GM21515 (cell line): ENCODE data around the gene DNAJC3.
"Not testable (repeated sequence)": the region's sequence is repeated elsewhere in the genome, so short reads cannot be mapped to it uniquely, and the experiment has no call there.

ENCODE experiments used
- ATAC-seq: cut with Tn5 transposase; IDR thresholded peaks from one replicate; pipeline ENCODE4 v1.9.1; 2021; ENCODE audit not compliant: unreplicated experiment

The DNAJC3 gene

DNA sequence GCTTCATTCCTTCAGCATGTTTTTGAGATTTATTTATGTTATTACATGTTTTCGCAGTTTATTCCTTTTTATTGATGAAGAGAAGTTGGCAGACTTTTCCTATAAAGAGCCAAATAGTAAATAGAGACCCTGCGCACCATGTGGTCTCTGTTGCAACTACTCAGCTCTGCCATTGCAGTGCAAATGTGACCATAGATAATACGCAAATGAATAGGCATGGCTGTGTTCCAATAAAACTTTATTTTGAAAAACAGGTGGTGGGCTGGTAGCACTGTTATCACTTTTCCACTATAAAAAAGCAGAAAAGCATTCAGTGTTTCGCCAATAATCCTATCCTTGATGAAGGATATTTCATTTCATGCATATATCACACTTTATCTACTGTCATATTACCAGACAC is 95.0 kb downstream of the DNAJC3 start:
- ATAC-seq = no peak

DNA sequence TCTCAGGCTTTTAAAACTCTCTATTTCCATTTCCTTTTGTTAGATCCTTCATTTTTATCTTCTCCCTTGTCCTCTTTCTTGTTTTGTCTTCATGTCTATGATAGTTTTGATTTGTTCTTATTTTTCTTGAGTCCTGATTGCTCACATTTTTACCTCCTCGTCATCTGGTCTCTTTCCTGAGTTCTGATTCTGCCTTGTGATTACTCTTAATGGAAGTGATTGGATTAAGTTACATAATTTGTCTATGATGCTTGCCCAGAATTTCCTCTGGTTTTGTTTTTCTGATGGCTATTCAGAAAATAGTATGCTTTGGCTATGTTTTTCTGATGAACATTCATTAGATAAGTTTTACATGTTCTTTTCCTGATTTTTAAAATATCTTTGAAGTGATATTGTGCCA is 102.6 kb downstream of the DNAJC3 start:
- no peak for ATAC-seq

DNA sequence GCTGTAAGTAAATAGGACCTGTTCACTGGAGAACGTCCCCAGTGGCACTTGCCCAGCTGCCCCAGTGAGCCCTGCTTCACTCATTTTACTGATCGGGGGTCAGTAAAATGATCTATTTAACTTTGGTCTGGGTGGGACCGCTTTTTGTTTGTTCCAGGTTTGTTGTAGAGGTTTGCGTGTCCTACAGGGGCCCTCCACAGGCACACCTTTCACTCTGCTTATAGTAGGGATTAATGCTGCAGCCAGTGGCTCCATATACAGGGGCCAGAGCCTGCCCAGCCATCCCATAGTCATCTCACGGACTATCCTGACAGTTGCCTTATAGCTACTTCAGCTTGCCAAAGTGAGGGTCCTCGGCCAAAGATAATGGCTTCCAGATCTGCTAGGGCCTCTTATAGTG is 104.1 kb downstream of the DNAJC3 start:
- ATAC-seq = no peak

GRCh38 chr13:95781940-95782339 is 105.0 kb downstream of the DNAJC3 start:
- not testable (repeated sequence) for ATAC-seq

GRCh38 chr13:95783747-95784146 is 106.8 kb downstream of the DNAJC3 start:
- no peak for ATAC-seq

- no peak for ATAC-seq
These were observed 107.4 kb downstream of the DNAJC3 start for GRCh38 chr13:95784161-95784899.

DNA sequence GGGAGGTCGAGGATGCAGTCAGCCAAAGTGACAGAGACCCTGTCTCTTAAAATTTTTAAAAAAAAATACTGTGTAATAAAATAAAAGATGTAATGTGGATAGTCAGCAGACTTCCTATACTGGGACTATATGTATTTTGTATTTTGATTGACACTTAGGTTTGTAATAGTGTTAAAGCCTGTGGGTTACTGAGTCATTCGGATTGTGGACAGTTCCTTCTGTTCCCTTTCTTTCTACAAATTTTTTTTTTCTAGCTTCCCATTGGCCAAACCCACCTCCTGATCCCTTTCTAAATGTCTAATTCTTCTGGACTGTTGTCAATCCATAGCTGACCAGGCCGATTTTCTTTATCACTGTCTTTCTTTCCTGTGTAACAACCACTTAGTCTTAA is 108.0 kb downstream of the DNAJC3 start:
- ATAC-seq = no peak

DNA sequence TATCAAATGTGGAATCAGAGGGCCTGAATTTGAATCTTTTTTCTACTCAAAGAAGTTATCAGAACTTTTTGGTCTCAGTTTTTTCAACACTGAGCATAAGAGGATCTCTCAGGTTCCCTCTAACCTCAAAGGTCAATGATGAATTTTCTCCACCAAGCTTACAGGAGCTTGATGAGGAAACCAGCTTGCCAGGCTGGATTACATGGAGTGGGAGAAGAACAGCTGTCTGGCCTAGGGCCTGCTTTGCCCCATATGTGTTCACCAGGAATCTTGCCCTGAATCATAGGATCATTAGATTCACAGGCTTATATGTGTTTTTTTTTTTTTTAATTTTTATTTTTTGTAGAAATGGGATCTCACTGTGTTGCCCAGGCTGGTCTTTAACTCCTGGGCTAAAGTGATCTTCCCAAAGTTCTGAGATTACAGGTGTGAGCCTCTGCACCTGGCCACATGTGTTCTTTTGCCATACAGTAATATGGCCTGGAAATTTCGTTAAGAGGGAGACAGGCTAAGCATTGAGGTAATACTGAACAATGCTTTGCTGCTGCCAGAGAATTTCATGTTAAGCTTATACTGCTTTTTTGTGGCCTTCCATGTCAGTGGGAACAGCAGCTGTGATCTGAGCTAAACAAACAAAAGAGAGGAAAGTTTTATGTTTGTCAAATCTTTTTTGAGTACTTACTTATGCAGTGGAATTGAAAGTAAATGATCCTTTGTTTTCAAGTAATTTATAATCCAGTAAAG is 110.6 kb downstream of the DNAJC3 start:
- ATAC-seq = no peak

DNA sequence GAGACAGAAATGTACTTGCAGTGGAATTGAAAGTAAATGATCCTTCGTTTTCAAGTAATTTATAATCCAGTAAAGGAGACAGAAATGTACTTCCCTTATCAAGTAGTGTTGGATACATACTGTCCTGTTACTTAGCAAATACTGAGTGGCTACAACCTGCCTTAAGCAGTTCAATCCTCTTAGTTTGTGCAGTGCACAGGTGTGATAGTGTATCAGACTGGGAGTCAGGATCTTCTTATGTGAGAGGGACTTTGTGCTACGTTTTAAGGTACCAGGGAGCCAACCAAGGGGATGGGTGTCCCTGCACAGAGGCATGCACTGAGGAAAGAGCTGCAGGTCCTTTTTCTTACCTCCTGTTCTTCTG is 111.1 kb downstream of the DNAJC3 start:
- no peak for ATAC-seq

DNA sequence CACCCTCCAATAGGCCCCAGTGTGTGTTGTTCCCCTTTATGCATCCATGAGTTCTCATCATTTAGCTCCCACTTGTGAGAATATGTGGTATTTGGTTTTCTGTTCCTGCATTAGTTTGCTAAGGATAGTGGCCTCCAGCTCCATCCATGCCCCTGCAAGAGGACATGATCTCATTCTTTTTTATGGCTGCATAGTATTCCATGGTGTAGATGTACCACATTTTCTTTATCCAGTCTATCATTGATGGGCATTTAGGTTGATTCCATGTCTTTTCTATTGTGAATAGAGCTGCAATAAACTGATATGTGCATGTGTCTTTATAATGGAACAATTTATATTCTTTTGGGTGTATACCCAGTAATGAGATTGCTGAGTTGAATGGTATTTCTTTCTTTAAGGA is 112.4 kb downstream of the DNAJC3 start:
- ATAC-seq = not testable (repeated sequence)

DNA sequence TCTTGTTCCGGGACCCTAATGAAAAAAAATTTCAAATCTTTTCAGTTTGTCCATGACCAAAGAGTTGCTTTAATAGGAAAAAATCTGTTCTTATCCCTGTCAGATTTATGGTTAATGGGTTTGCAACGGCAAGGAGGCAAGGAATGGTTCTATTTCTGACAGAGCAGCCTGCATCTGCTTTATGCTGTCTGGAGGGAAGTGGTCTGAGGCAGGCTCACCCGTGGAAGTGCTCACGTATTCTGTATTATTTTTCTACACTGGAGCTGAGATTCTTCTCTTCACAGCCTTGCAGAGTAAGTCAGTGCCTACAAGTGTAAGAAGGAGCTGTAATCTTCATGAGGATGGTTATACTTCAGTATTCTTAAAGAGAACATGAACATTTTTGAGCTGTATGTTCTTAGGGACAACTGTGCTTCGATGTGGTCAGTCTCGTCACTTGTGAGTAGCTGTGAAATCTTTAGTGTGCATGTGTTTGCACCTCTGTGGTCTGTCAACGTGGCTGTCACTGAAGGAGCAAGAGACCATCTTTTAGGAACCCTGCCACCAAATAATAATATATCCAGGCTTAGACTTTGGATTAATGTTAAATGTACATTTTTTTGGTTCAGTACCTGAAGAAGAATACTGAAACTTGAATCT is 114.3 kb downstream of the DNAJC3 start:
- no peak for ATAC-seq

DNA sequence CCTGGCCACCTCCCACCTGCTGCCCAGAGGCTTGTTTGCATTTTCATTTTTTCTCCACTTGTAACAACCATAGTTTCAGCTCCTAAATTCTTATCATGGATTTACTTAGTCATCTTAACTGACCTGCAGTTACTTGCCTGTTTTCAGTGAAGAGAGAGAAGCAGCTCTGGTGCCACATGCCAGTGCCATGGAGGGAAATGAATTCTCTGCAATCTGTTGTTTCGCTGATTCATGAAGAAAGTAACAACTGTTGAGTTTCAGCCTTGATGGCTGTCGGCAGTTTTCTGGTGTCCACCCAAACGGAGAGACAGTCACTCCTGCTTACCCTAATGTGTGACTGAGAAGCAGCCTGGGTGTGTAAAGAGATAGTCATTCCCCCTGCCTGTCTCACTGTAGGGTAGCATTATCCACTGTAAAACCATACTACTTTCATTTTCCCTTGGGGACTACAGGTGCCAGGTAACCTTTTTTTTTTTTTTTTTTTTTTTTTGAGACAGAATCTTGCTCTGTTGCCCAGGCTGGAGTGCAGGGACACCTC is 116.1 kb downstream of the DNAJC3 start:
- no peak for ATAC-seq

DNA sequence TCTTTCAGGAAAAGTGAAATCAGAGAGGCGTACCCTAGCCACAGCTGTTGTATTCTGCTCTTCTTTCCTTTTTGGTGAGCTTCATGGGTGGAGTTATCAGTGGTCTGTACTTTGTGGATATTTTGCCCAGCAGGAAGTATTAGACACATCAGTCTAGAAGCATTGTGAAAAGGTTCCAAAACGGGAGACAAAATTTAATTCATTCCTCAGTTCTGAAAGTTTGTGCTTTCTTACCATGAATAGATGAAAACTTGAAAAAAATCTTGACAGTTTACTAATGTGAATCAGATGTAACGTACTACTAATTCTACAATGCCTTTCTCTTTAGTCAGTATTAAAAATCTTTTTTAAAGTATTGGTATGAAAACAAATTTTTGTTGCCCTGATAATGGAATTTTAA is 116.8 kb downstream of the DNAJC3 start:
- no peak for ATAC-seq

- ATAC-seq = no peak
These were observed 120.1 kb downstream of the DNAJC3 start for GRCh38 chr13:95797016-95797415.

DNA sequence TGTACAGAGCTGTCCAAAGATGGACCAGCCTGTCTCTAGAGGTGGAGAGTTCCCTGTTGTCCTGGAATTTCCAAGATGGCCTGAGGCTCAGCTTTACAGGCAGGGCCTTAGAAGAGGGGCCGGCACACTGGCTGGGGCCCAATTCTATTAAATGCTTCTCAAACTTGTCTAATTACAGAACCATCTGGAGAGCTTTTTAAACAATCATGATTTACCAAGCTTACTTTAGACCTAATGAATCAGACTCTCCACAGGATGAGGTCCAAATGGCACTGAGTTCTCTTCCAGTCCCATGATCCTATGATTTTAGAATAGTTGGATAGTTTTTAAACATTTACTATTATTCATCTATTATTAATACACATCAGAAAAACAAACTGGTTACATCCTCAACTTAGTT is 123.5 kb downstream of the DNAJC3 start:
- ATAC-seq = no peak

- no peak for ATAC-seq
These were observed 124.9 kb downstream of the DNAJC3 start for GRCh38 chr13:95801825-95802224.

DNA sequence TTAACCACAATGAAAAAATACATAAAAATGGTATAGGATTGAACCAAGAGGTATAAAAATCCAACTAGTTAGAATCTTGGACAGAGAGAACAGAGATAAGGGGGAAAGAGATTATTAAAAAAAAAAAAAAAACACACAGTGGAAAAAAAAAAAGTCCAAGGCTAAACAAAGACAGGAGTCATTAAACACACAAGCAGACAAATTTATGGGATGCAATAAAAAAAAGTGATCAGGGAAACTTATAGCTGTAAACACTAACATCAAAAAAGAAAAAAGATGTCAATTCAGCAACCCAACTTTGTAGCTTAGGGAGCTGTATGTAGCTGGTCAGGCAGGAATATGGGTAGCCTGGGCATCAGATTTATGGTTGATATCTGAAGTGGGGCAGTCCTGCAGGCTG is 129.0 kb downstream of the DNAJC3 start:
- ATAC-seq = no peak

GRCh38 chr13:95809429-95809828 is 132.5 kb downstream of the DNAJC3 start:
- ATAC-seq = no peak

DNA sequence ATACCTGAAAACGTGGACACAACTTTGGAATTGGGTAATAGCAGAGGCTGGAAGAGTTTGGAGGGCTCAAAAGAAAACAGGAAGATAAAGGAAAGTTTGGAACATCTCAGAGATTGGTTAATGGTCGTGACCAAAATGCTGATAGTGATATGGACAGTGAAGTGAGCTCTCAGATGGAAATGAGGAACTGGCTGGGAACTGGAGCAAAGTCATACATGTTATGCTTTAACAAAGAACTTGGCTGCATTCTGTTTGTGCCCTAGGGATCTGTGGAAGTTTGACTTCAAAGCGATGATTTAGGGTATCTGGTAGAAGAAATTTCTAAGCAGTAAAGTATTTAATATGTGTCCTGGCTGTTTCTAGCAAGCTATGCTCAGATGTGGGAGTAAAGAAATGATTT is 136.2 kb downstream of the DNAJC3 start:
- no peak for ATAC-seq

GRCh38 chr13:95814495-95814894 is 137.6 kb downstream of the DNAJC3 start:
- no peak for ATAC-seq

DNA sequence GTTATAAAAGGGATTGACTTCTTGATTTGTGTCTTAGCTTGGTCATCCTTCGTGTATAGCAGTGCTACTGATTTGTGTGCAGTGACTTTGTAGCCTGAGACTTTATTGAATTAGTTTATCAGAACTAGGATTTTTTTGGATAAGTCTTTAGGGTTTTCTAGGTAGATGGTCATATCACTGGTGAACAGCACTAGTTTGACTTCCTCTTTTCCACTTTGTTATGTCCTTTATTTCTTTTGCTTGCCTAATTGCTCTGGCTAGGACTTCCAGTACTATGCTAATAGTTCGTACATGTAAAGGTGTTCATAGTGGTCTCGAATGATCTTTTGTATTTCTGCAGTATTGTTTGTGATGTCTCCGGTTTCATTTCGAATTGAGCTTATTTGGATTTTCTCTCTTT is 145.4 kb downstream of the DNAJC3 start:
- ATAC-seq = no peak

DNA sequence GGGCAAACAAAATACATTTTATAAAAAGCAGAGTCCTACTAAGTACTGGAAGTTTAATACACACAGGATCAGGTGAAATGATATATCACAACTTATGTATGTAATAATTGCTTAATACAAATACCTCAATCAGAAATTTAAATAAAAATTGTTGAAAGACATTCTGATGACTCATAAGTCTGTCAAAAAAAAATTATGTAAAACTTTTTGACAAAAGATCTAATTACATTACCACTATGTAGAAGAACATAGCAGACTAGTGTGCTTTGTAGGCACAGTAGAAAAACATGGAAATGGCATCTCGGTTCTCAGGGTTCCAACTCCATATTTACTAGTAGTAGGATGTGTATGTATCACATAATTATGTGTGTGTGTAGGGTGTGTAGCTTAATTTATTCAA is 156.2 kb downstream of the DNAJC3 start:
- ATAC-seq = no peak
